Adrenal gland (tissue), 12 donors: ENCODE measurements around the gene BEST2. TPM values are rescaled to one million over a fixed set of nuclear protein-coding genes. Genes with fewer than 3 reads are reported as not detected.
A peak's percentile ranks its signal among the peaks of the same experiment; 100 is the strongest.

Experiments used
- DNase-seq, 7 donors: peaks; one replicate each; pipeline ENCODE4 v3.0.0-alpha.2; 2019 to 2020
- H3K27ac ChIP-seq, 5 donors: fragments of 200-600 bp; sonication (generic) in 4 of 5; 1 replicate in 3 of 5; 2 replicates in 2 of 5; pipeline versions ENCODE4 v1.5.1 to v1.8.0; 2016 to 2020; ENCODE audit warnings: mild to moderate bottlenecking in 1 of 5
- H3K27me3 ChIP-seq: fragments of 200-600 bp; 2 replicates; pipeline ENCODE4 v1.8.0; 2021
- H3K36me3 ChIP-seq, 2 donors: fragments of 200-600 bp; replicated peaks in 1 of 2; 1 replicate in 1 of 2; 2 replicates in 1 of 2; pipeline versions ENCODE4 v1.5.1 to v1.8.0; 2018 to 2022
- H3K4me1 ChIP-seq, 2 donors: fragments of 200-600 bp; replicated peaks in 1 of 2; 1 replicate in 1 of 2; 2 replicates in 1 of 2; pipeline versions ENCODE4 v1.5.1 to v1.8.0; 2018 to 2021
- H3K4me3 ChIP-seq, 4 donors: fragments of 200-600 bp; sonication (generic) in 3 of 4; one replicate each; pipeline ENCODE4 v1.5.1; 2016 to 2018
- H3K9me3 ChIP-seq, 3 donors: fragments of 200-600 bp; sonication (generic) in 1 of 3; replicated peaks in 1 of 3; 1 replicate in 2 of 3; 2 replicates in 1 of 3; pipeline versions ENCODE4 v1.5.1 to v1.8.0; 2016 to 2021
- CTCF ChIP-seq, 6 experiments: fragments of 450-650 bp in 4 of 6; fragments of 200-600 bp in 2 of 6; sonication (generic) in 1 of 6; IDR thresholded peaks; 1 replicate in 5 of 6; 2 replicates in 1 of 6; pipeline versions ENCODE4 v1.5.1 to v1.8.0; 2016 to 2021; ENCODE audit warnings: antibody characterized with exemption in 6 of 6, mild to moderate bottlenecking in 2 of 6, moderate library complexity in 1 of 6
- POLR2A ChIP-seq, 2 donors: fragments of 450-650 bp; IDR thresholded peaks; one replicate each; pipeline ENCODE4 v1.6.1; 2017; ENCODE audit warnings: antibody characterized with exemption in 2 of 2, mild to moderate bottlenecking in 2 of 2, moderate library complexity in 1 of 2
- WGBS, 4 donors: extraction: QIAGEN DNeasy Blood & Tissue Kit in 2 of 4; methylation state at CpG; one replicate each; pipeline versions ENCODE4 v1.1.5 to v1.1.7; 2013 to 2017; 5-methylcytosine and 5-hydroxymethylcytosine counted together
- intact Hi-C, 2 donors: fragments of 100-400 bp; cut with DNase I; formaldehyde crosslinking; loops; one replicate each; pipeline versions ENCODE4 v1.14.1 to v1.15.0; 2022 to 2023
- polyA plus RNA-seq, 3 donors: library from polyadenylated mRNA; stranded (reverse); fragments of 200-250 nt in 2 of 3; fragments of 350-450 nt in 1 of 3; fragmentation: Illumina TruSeq in 1 of 3; extraction: RNeasy Lipid Tissue Mini Kit (QIAGEN cat#74804) in 1 of 3; gene quantifications; one replicate each; pipeline ENCODE4 v1.2.3, GENCODE V29; 2013 to 2014
- total RNA-seq, 9 donors: library from RNA; depleted of rRNA in 4 of 9; stranded (reverse); fragments of >200 nt in 4 of 9; fragments of 120-200 nt in 1 of 9; fragmentation: NEBNext Ultra II Directional in 1 of 9; extraction: Animal tissue kit (Norgen Biotek cat#: 25700) in 1 of 9; gene quantifications; one replicate each; pipeline versions ENCODE4 v1.1.0 to v1.2.4, GENCODE V29; 2013 to 2023
- donor health status: healthy with polysubstance abuse.
- donor health status: Bipolar disorder and iron deficiency.
- donor health status: DM: yes; HTN: yes; CAD: no.
- donor health status: DM: no; HTN: no; CAD: no.
- donor health status: DM: no; HTN: no; CAD: no.
- donor health status: DM: yes; HTN: yes; CAD: no.

The BEST2 gene
- total and polyA plus RNA-seq, 12 donors: not detected

- WGBS, 4 donors: 0 to 2% (median 0%) methylated on average over 18 to 22 of the region's 22 CpGs
- peak in 3 of 7 donors; percentile 55 to 73 (median 57) for DNase-seq
- intact Hi-C loops: no loop called here
- Histone ChIP-seq H3K9me3 (no peaks in the 10 kb centered on the region), H3K36me3 (peaks cover 0 to 2% of the 10 kb centered on the region in 2 donors), H3K4me3 (peak overlapping the region; percentile 54 to 80 (median 76)), H3K27ac (peak overlapping the region; percentile 93 to 99 (median 98)), H3K4me1 (peaks cover 28 to 42% of the 10 kb centered on the region in 2 donors), H3K27me3 (no peaks in the 10 kb centered on the region)
- no peak for TF ChIP-seq CTCF (IDR thresholded peaks at IDR 0.05)
- TF ChIP-seq POLR2A (IDR thresholded peaks at IDR 0.05): no peak
Observed at GRCh38 chr19:12792853-12793289, 41.3 kb downstream of the BEST2 start.

GRCh38 chr19:12793290-12794195 lies 42.0 kb downstream of the BEST2 start:
- DNase-seq: peak; percentile 95 to 97 (median 96)

GRCh38 chr19:12794196-12794941 lies 42.8 kb downstream of the BEST2 start:
- no peaks in the 10 kb centered on the region for H3K27me3 ChIP-seq
- WGBS, 4 donors: 51 to 61% (median 55%) methylated on average over 7 of the region's 7 CpGs
- no peaks in the 10 kb centered on the region for H3K9me3 ChIP-seq
- peak overlapping the region in 2 of 4 donors; percentile 74 to 77 for H3K4me3 ChIP-seq
- intact Hi-C loops: loop anchor here in 1 of 2 donors (2.0 kb wide), 1 partner anchor 16 kb away; no protein-coding TSS in a partner anchor
- H3K27ac ChIP-seq: peak overlapping the region; percentile 74 to 99 (median 98)
- H3K36me3 ChIP-seq: peaks cover 0 to 17% of the 10 kb centered on the region in 2 donors
- peak in 3 of 7 donors; percentile 50 to 61 (median 60) for DNase-seq
- peaks cover 14 to 27% of the 10 kb centered on the region in 2 donors for H3K4me1 ChIP-seq
- TF ChIP-seq POLR2A (IDR thresholded peaks at IDR 0.05) (no peak), CTCF (IDR thresholded peaks at IDR 0.05) (no peak)

More at GRCh38 chr19:12793290-12794195, 42.0 kb downstream of the BEST2 start:
- TF ChIP-seq POLR2A (IDR thresholded peaks at IDR 0.05): peak; percentile 84 to 90
- TF ChIP-seq CTCF (IDR thresholded peaks at IDR 0.05): peak in 2 of 6 experiments; percentile 1 to 16
- WGBS, 4 donors: 0 to 1% (median 0%) methylated on average over 8 to 81 of the region's 81 CpGs
- Histone ChIP-seq H3K36me3 (peaks cover 0 to 9% of the 10 kb centered on the region in 2 donors), H3K9me3 (no peaks in the 10 kb centered on the region), H3K4me3 (peak overlapping the region in 3 of 4 donors; percentile 74 to 80 (median 77)), H3K27me3 (no peaks in the 10 kb centered on the region), H3K27ac (peak overlapping the region; percentile 93 to 99 (median 98)), H3K4me1 (peaks cover 21 to 36% of the 10 kb centered on the region in 2 donors)
- intact Hi-C loops: loop anchor here in 1 of 2 donors (2.0 kb wide), 1 partner anchor 15 kb away; no protein-coding TSS in a partner anchor
